Pancreas (tissue), 10 donors: ENCODE measurements around the gene SFXN4. TPM values are rescaled to one million over a fixed set of nuclear protein-coding genes. Genes with fewer than 3 reads are reported as not detected.

ENCODE experiments used
- ATAC-seq, 4 donors: fragments of 200-7000 bp; cut with Tn5 transposase; one replicate each; pipeline versions ENCODE4 v1.8.0 to v1.9.1; 2020; ENCODE audit warnings: mild to moderate bottlenecking in 4 of 4, moderate library complexity in 4 of 4
- DNase-seq, 6 donors: peaks; one replicate each; pipeline ENCODE4 v3.0.0-alpha.2; 2020
- FAIRE-seq: peaks from 2 replicates; lab custom pipeline; 2012; peaks lifted over from hg19 to GRCh38; lab: Jason Lieb, UNC
- H3K27ac ChIP-seq, 4 donors: fragments of 200-600 bp; sonication (generic); 1 replicate in 3 of 4; 2 replicates in 1 of 4; pipeline versions ENCODE4 v1.5.0 to v1.8.0; 2020
- H3K27me3 ChIP-seq, 4 donors: fragments of 200-600 bp; one replicate each; pipeline ENCODE4 v1.8.0; 2021
- H3K36me3 ChIP-seq, 3 donors: fragments of 200-600 bp; sonication (generic) in 1 of 3; one replicate each; pipeline versions ENCODE4 v1.5.0 to v1.8.0; 2020 to 2021
- H3K4me1 ChIP-seq, 3 donors: fragments of 200-600 bp; one replicate each; pipeline ENCODE4 v1.8.0; 2021
- H3K4me3 ChIP-seq, 4 donors: fragments of 200-600 bp; sonication (generic) in 2 of 4; one replicate each; pipeline versions ENCODE4 v1.5.0 to v1.8.0; 2020 to 2021
- H3K9me3 ChIP-seq, 4 donors: fragments of 200-600 bp; one replicate each; pipeline ENCODE4 v1.8.0; 2021
- CTCF ChIP-seq, 4 donors: fragments of 200-600 bp; sonication (generic) in 3 of 4; IDR thresholded peaks; one replicate each; pipeline versions ENCODE4 v1.5.0 to v1.8.0; 2021; ENCODE audit warnings: antibody characterized with exemption in 4 of 4
- WGBS, 2 donors: extraction: QIAGEN DNeasy Blood & Tissue Kit; methylation state at CpG; one replicate each; pipeline ENCODE4 v1.1.7; 2013; 5-methylcytosine and 5-hydroxymethylcytosine counted together
- intact Hi-C, 3 donors: fragments of 100-400 bp; cut with DNase I; formaldehyde crosslinking; loops; one replicate each; pipeline versions ENCODE4 v1.11.1 to v1.14.2; 2022
- polyA plus RNA-seq, 2 donors: library from polyadenylated mRNA; stranded (reverse); fragments of 200-250 nt; gene quantifications; one replicate each; pipeline ENCODE4 v1.2.3, GENCODE V29; 2013
- total RNA-seq, 6 donors: library from RNA; stranded (reverse); fragmentation: NEBNext Ultra II Directional in 4 of 6; extraction: Animal tissue kit (Norgen Biotek cat#: 25700) in 4 of 6; gene quantifications; one replicate each; pipeline versions ENCODE4 v1.2.1 to v1.2.4, GENCODE V29; 2021 to 2023
- donor health status: healthy with polysubstance abuse.
- donor health status: DM: no; HTN: no; CAD: no; lungs with moderate emphysema.
- donor health status: DM: no; HTN: no; CAD: no.
- donor health status: control.
- donor health status: control.
- donor health status: Bipolar disorder and iron deficiency.
- donor health status: DM: yes; HTN: yes; CAD: no.
- donor health status: DM: no; HTN: no; CAD: no.
- donor health status: DM: no; HTN: no; CAD: no.
- donor health status: DM: yes; HTN: yes; CAD: no.

The SFXN4 gene
- total and polyA plus RNA-seq, 8 donors, result 16.1 to 58.6 (median 22.5) TPM

- no peak overlapping the region for H3K4me3 ChIP-seq
- H3K4me1 ChIP-seq, result peaks cover 0 to 25% (median 0%) of the 10 kb centered on the region in 3 donors
- DNase-seq (no peak), ATAC-seq (no peak), FAIRE-seq (no peak)
- H3K9me3 ChIP-seq, result no peaks in the 10 kb centered on the region
- 47 to 51% methylated on average over 9 of the region's 9 CpGs for WGBS, 2 donors
- H3K36me3 ChIP-seq, result no peaks in the 10 kb centered on the region
- no peak overlapping the region for H3K27ac ChIP-seq
- no peak for TF ChIP-seq CTCF (IDR thresholded peaks at IDR 0.05)
- H3K27me3 ChIP-seq, result no peaks in the 10 kb centered on the region
- intact Hi-C loops, result loop anchor here in 2 of 3 donors (10.0 kb wide), 1 partner anchor 205 kb away; no protein-coding TSS in a partner anchor
These were observed 44.3 kb upstream of the SFXN4 start for GRCh38 chr10:119209736-119210355.

GRCh38 chr10:119209035-119209735 is 43.7 kb upstream of the SFXN4 start:
- WGBS, 2 donors, result 38 to 41% methylated on average over 15 of the region's 15 CpGs
- peak in 5 of 6 donors; percentile 30 to 70 (median 50) for DNase-seq
- H3K4me1 ChIP-seq, result peaks cover 0 to 25% (median 0%) of the 10 kb centered on the region in 3 donors
- H3K27ac ChIP-seq, result peak overlapping the region in 1 of 4 donors; percentile 76
- no peak for ATAC-seq
- intact Hi-C loops, result loop anchor here in 2 of 3 donors (10.0 kb wide), 1 partner anchor 206 kb away; no protein-coding TSS in a partner anchor
- FAIRE-seq, result no peak
- peak overlapping the region in 2 of 4 donors; percentile 79 to 85 for H3K4me3 ChIP-seq
- no peaks in the 10 kb centered on the region for H3K27me3 ChIP-seq
- TF ChIP-seq CTCF (IDR thresholded peaks at IDR 0.05), result peak; percentile 18 to 77 (median 48)
- H3K36me3 ChIP-seq, result no peaks in the 10 kb centered on the region
- no peaks in the 10 kb centered on the region for H3K9me3 ChIP-seq

GRCh38 chr10:119208553-119208940 is 43.0 kb upstream of the SFXN4 start:
- H3K27ac ChIP-seq, result peak overlapping the region in 1 of 4 donors; percentile 76
- no peaks in the 10 kb centered on the region for H3K9me3 ChIP-seq
- ATAC-seq, result no peak
- H3K27me3 ChIP-seq, result no peaks in the 10 kb centered on the region
- H3K36me3 ChIP-seq, result no peaks in the 10 kb centered on the region
- H3K4me3 ChIP-seq, result peak overlapping the region in 2 of 4 donors; percentile 79 to 85
- WGBS, 2 donors, result 26 to 36% methylated on average over 3 of the region's 3 CpGs
- intact Hi-C loops, result loop anchor here in 2 of 3 donors (10.0 kb wide), 1 partner anchor 206 kb away; no protein-coding TSS in a partner anchor
- DNase-seq, result no peak
- no peak for FAIRE-seq
- peaks cover 0 to 25% (median 0%) of the 10 kb centered on the region in 3 donors for H3K4me1 ChIP-seq
- no peak for TF ChIP-seq CTCF (IDR thresholded peaks at IDR 0.05)

- 0% methylated on average over 53 to 62 of the region's 62 CpGs for WGBS, 2 donors
- intact Hi-C loops, result loop anchor here in 2 of 3 donors (10.0 kb wide), 1 partner anchor 207 kb away; no protein-coding TSS in a partner anchor
- ATAC-seq, result peak; percentile 12 to 27 (median 16)
- no peak for FAIRE-seq
- Histone ChIP-seq H3K27ac (peak overlapping the region in 2 of 4 donors; percentile 76 to 97), H3K9me3 (no peaks in the 10 kb centered on the region), H3K4me3 (peak overlapping the region; percentile 74 to 98 (median 82)), H3K36me3 (no peaks in the 10 kb centered on the region), H3K27me3 (no peaks in the 10 kb centered on the region), H3K4me1 (peaks cover 0 to 25% (median 0%) of the 10 kb centered on the region in 3 donors)
- DNase-seq, result peak; percentile 25 to 84 (median 50)
- no peak for TF ChIP-seq CTCF (IDR thresholded peaks at IDR 0.05)
These were observed 42.4 kb upstream of the SFXN4 start for GRCh38 chr10:119207713-119208552.
